IgD-negative memory B cell (primary cell): Measurements from ENCODE around the gene BRINP2. TPM values are rescaled to one million over a fixed set of nuclear protein-coding genes. Genes with fewer than 3 reads are reported as not detected.
"Not testable (repeated sequence)": the region's sequence is repeated elsewhere in the genome, so short reads cannot be mapped to it uniquely, and the experiment has no call there.

Experiments used
- H3K27ac Mint-ChIP-seq, 3 donors: one replicate each; pipeline ENCODE4 v1.8.0; 2020 to 2022; ENCODE audit warnings: mild to moderate bottlenecking in 3 of 3, mixed read lengths in 3 of 3, moderate library complexity in 1 of 3
- H3K27me3 Mint-ChIP-seq: one replicate; pipeline ENCODE4 v1.8.0; 2021; ENCODE audit warnings: mixed read lengths
- H3K36me3 Mint-ChIP-seq: one replicate; pipeline ENCODE4 v1.8.0; 2020; ENCODE audit warnings: mild to moderate bottlenecking, mixed read lengths
- H3K4me1 Mint-ChIP-seq, 3 donors: one replicate each; pipeline ENCODE4 v1.8.0; 2020 to 2022; ENCODE audit warnings: mixed read lengths in 3 of 3, mild to moderate bottlenecking in 1 of 3
- H3K4me3 Mint-ChIP-seq, 4 donors: one replicate each; pipeline ENCODE4 v1.8.0; 2020 to 2022; ENCODE audit warnings: mild to moderate bottlenecking in 4 of 4, mixed read lengths in 4 of 4, moderate library complexity in 3 of 4
- H3K9me3 Mint-ChIP-seq, 3 donors: one replicate each; pipeline ENCODE4 v1.8.0; 2020 to 2021; ENCODE audit warnings: mixed read lengths in 3 of 3, mild to moderate bottlenecking in 1 of 3
- polyA plus RNA-seq: library from polyadenylated mRNA; unstranded; fragments of 300-500 nt; fragmentation: Illumina TruSeq; gene quantifications from one replicate; pipeline ENCODE4 v1.2.3, GENCODE V29; 2021

BRINP2 gene
- polyA plus RNA-seq, 1 donor from 2014 or later, result not detected

DNA sequence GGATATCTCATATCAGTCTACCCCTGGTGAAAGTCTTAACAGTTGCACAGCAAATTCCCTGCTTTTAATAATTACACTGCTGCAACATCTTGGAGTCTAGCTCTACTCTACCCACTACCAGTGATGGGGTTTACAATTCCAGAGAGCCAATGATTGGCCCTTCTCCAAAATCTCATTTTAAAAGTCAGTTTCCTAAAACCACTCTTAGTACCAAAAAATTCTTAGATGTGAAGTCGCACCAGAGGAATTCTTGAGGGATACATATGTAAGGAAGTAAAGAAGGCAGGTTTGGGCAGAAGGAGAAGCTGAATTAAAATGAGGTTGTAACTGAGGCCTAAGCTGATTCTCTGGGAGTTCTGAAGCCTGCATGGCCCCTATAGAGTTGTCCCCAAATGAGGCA is 129.7 kb downstream of the BRINP2 start:
- Mint-ChIP-seq H3K4me1 (no peaks in the 10 kb centered on the region), H3K27me3 (peaks cover 2% of the 10 kb centered on the region), H3K36me3 (no peaks in the 10 kb centered on the region), H3K4me3 (no peak overlapping the region), H3K9me3 (peaks cover 0 to 2% (median 0%) of the 10 kb centered on the region in 3 donors), H3K27ac (no peak overlapping the region)

DNA sequence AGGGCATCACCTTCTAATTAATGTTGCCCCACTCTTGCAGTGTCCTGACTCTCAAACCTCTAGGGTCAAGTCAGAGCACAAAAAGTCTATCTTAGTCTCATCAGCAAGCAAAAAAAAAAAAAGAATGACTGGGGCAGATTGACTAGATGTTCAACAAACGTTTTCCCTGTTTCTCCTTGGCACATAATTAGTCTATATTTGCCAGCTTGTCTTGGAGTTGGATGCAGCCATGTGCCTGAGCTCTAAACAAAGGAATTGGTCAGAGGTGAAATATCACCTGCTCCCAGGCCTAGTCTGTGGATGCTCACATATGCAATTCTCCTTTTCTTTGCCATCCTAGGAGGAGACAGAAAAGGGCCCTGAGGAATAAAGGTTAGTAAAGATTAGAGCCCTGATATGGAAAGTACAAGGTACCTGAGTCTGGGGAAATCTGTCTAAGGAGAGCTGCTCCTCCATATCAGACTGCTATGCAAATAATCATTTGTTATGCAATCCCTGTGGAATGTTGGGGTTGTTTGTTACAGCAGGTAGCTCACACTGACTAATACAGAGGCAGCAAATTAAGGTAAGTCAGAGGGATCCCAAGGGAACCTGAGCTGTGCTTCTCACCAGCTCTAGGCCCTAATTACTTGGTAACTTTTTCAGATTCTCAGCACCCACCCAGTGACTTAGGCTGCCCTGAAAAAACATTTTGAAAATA is 130.8 kb downstream of the BRINP2 start:
- Mint-ChIP-seq H3K9me3 (no peaks in the 10 kb centered on the region), H3K36me3 (no peaks in the 10 kb centered on the region), H3K4me3 (no peak overlapping the region), H3K27me3 (peaks cover 5% of the 10 kb centered on the region), H3K4me1 (no peaks in the 10 kb centered on the region), H3K27ac (no peak overlapping the region)

DNA sequence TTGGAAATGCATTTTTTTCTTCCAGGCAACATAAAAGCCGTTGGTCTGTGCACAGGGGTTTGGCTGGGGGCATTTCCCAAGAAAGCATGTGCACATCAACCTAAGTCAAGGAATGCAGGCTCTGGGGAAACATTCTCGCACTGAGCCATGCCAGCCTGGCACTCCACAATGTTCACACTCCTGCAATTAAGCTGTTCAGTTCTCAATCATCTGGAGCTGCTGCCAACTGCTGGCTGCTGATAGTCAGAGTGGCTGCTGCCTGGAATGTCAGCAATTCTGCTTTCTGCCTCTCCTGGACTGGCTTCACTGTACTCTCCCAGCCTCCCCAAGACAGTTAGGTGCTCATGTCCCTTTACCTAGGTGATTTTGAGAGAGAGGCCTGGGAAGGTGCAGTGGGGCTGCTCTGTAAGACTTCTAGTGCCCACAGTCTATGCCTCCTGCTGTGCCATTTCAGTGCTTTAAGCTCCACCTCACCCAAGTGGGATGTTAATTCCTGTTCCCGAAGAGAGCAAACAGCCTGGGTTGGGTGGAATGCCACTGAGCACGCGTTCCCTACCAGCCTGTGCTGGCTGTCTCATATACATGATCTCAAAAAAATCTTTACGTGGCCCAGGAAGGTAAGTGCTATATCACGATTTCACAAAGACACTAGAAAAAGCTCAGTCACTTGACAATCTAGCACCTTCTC is 131.7 kb downstream of the BRINP2 start:
- Mint-ChIP-seq H3K27ac (no peak overlapping the region), H3K27me3 (peaks cover 5% of the 10 kb centered on the region), H3K36me3 (no peaks in the 10 kb centered on the region), H3K4me3 (no peak overlapping the region), H3K9me3 (no peaks in the 10 kb centered on the region), H3K4me1 (no peaks in the 10 kb centered on the region)

DNA sequence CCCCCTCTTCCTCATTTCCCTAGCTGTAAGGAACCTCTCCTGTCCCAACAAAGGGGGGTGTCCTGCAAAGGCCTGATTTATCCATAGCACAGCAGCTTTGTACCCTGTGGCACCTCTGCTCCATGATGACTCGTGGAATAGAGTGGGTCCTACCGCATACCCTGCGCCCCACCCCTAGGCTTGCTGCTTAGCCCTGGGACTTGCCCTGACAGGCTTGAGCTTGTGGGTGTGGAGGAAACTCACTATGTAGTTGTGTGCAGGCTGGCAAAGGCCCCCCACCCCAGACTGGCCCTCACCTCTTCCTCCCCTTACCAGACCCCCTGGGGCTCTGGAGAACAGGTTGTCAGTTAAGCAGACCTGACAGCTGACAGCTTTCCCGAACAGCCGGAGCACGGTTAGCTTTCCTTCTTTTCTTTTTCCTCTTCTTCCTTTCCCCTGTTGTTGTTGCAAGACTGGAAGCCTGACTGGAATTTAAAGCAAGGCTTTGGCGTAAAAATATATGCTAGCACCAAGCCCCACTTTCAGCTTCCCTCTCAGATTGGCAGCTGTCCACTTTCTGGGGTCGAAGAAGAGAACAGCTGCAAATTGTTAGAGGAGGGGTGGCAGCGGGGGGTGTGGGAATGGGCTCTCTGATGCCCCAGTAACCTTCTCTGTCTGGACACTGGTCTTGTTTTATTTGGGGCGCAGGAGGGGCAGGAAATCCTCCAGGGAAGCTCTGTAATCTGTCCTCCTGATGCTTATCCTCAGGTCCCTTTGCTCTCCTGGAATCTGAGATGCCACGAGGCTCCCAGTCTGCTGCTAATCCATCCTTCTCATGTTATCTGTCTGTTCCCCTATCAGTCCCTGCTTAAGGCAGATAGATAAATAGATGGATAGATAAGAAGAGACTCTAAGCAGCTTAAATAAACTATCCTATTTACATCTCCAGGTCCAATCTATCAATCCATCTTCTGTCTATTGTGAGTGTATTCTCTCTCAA is 134.6 kb downstream of the BRINP2 start:
- no peaks in the 10 kb centered on the region for H3K4me1 Mint-ChIP-seq
- H3K9me3 Mint-ChIP-seq, result no peaks in the 10 kb centered on the region
- no peak overlapping the region for H3K27ac Mint-ChIP-seq
- no peak overlapping the region for H3K4me3 Mint-ChIP-seq
- peaks cover 5% of the 10 kb centered on the region for H3K27me3 Mint-ChIP-seq
- H3K36me3 Mint-ChIP-seq, result no peaks in the 10 kb centered on the region

DNA sequence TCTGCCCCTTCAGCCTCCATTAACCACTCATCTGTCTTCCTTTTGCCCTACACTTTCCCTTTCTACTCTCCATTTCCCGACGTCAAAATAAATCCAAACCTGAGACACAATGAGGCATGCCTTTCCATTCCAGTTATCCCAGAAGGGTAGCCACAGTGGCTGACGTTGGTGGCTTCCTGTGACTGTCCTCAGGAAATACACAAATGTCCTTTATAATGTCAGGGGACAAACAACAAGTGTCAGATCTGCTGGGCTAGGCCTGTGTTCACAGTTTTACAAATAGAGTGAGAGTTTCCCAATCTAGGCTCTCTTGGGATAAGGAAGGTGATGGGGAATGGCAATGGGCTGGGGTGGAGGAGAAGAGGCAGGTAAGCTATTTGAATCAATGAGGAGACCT is 135.3 kb downstream of the BRINP2 start:
- H3K36me3 Mint-ChIP-seq, result no peaks in the 10 kb centered on the region
- no peak overlapping the region for H3K27ac Mint-ChIP-seq
- H3K9me3 Mint-ChIP-seq, result peaks cover 0 to 2% (median 0%) of the 10 kb centered on the region in 3 donors
- H3K4me3 Mint-ChIP-seq, result no peak overlapping the region
- no peaks in the 10 kb centered on the region for H3K4me1 Mint-ChIP-seq
- peaks cover 5% of the 10 kb centered on the region for H3K27me3 Mint-ChIP-seq

DNA sequence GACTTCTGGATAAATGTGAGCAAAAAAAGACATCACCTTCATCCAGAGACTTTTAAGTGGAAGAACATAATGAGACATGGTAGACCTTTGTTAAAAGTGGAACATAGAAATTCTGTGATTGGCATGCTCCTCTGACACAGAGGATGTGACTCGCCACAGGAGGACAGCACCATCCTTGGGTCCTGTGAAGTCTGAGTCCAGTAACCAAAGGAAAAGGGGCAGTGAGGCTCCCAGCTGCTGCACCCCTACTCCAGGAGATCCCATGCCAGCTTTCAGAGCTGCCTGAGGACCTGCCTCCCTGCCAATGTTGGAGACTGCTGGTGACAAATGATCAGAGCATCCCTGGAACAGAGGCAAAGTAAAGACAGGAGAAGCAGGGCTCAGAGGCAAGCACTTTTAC is 136.2 kb downstream of the BRINP2 start:
- H3K27ac Mint-ChIP-seq, result no peak overlapping the region
- H3K4me1 Mint-ChIP-seq, result no peaks in the 10 kb centered on the region
- no peak overlapping the region for H3K4me3 Mint-ChIP-seq
- no peaks in the 10 kb centered on the region for H3K36me3 Mint-ChIP-seq
- H3K27me3 Mint-ChIP-seq, result peaks cover 5% of the 10 kb centered on the region
- H3K9me3 Mint-ChIP-seq, result peaks cover 0 to 3% (median 0%) of the 10 kb centered on the region in 3 donors

DNA sequence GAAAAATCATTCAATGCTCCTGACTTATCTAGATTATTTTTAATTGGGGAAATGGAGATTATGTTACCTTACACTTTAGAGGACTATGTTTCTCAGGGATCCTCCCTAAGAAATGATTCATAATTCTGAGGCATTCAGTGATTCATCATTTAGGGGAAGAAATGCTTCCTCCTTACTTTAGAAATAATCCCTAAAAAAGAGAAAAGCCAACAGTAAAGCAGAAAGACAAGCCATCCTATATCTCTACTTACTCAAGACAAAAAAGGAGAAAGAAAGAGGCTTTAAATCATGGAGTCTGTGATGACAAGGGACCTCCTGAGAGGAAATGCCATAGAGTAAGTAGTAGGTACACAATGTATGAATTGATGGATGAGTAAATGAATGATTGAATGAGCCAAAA is 137.0 kb downstream of the BRINP2 start:
- H3K27me3 Mint-ChIP-seq, result peaks cover 5% of the 10 kb centered on the region
- no peak overlapping the region for H3K4me3 Mint-ChIP-seq
- H3K4me1 Mint-ChIP-seq, result peaks cover 0 to 1% (median 0%) of the 10 kb centered on the region in 3 donors
- H3K9me3 Mint-ChIP-seq, result peaks cover 0 to 3% (median 0%) of the 10 kb centered on the region in 3 donors
- H3K27ac Mint-ChIP-seq, result no peak overlapping the region
- no peaks in the 10 kb centered on the region for H3K36me3 Mint-ChIP-seq

DNA sequence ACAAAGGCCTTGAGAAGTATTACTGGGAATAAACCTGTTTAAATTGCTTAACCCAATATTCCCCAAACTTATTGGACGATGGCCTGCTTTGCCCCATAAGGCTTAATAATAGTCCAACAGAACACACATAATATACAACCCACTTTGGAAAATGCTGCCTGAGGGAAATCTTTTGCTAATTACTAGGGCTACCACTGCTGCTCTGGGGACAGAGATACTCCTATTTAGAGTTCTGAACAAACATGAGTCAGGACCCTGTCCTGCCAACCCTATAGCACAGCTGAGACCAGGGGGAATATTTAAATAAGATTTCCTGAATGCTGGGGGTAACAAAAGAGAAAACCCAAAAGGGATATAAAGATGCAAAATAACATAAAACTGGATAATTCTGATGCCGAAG is 139.1 kb downstream of the BRINP2 start:
- H3K27me3 Mint-ChIP-seq, result peaks cover 3% of the 10 kb centered on the region
- H3K9me3 Mint-ChIP-seq, result peaks cover 0 to 3% (median 2%) of the 10 kb centered on the region in 3 donors
- peaks cover 2 to 8% (median 5%) of the 10 kb centered on the region in 3 donors for H3K4me1 Mint-ChIP-seq
- H3K36me3 Mint-ChIP-seq, result no peaks in the 10 kb centered on the region
- H3K4me3 Mint-ChIP-seq, result no peak overlapping the region
- H3K27ac Mint-ChIP-seq, result no peak overlapping the region

DNA sequence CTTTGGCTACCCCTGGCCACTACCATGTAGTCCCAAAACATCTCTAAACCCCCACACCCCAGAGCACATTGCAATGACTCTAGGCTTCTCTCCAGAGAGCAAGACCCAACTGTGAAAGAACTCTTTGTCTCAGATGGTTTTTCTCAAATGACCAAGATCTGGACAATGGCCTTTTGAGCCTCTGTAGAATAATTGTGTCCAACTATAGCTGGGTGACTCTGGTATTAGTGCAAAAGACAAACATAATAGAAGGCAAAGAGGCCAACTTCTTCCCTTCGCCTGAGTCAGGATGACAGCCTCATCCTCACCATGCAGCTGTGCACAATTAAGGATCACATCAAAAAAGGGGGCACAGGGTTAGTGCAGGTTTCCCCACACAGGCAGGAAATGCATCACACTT is 139.6 kb downstream of the BRINP2 start:
- no peaks in the 10 kb centered on the region for H3K36me3 Mint-ChIP-seq
- no peak overlapping the region for H3K4me3 Mint-ChIP-seq
- peaks cover 2 to 8% (median 5%) of the 10 kb centered on the region in 3 donors for H3K4me1 Mint-ChIP-seq
- H3K9me3 Mint-ChIP-seq, result peaks cover 0 to 3% (median 2%) of the 10 kb centered on the region in 3 donors
- H3K27me3 Mint-ChIP-seq, result peaks cover 3% of the 10 kb centered on the region
- no peak overlapping the region for H3K27ac Mint-ChIP-seq

DNA sequence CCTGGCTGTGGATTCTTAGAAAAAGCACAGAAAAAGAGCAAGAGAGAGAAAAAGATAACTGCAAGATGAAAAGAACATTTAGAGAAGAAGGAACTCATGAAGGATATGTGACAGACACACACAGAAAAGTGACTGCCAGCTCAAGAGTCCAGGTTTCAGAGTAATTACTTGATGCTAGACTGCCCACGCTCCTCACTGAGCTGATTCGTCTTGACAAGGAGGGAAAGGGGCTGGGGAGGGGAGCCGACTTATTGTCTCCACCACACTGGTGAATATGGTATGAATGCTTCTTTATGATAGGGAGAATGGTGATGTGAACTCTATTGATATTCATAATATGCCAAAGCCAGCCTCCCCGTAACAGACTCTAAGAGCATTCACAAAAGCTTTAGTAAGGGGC is 140.4 kb downstream of the BRINP2 start:
- Mint-ChIP-seq H3K4me3 (no peak overlapping the region), H3K4me1 (peaks cover 2 to 8% (median 5%) of the 10 kb centered on the region in 3 donors), H3K27me3 (peaks cover 2% of the 10 kb centered on the region), H3K27ac (no peak overlapping the region), H3K36me3 (no peaks in the 10 kb centered on the region), H3K9me3 (peaks cover 0 to 3% (median 2%) of the 10 kb centered on the region in 3 donors)

DNA sequence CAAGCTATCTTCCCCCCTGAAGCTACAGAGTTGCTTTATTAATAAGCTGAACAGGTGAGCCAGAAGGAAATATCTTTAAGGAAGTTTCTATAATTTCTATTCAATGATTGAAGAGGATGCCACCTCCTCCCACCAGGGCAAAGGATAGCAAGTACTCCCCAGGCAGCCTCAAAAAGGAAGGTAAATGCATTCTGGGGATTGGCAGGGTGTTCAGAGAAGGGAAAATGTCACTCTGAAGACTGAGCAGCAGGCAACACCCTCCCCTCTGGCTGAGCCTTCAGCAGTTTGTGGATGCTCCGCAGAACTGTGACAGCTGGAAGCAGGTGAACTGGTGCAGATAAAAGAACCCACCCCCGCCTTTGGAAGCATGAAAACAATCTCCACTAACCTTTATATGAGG is 140.8 kb downstream of the BRINP2 start:
- Mint-ChIP-seq H3K4me3 (no peak overlapping the region), H3K36me3 (no peaks in the 10 kb centered on the region), H3K4me1 (peaks cover 2 to 8% (median 5%) of the 10 kb centered on the region in 3 donors), H3K27me3 (no peaks in the 10 kb centered on the region), H3K27ac (no peak overlapping the region), H3K9me3 (peaks cover 0 to 3% (median 2%) of the 10 kb centered on the region in 3 donors)

DNA sequence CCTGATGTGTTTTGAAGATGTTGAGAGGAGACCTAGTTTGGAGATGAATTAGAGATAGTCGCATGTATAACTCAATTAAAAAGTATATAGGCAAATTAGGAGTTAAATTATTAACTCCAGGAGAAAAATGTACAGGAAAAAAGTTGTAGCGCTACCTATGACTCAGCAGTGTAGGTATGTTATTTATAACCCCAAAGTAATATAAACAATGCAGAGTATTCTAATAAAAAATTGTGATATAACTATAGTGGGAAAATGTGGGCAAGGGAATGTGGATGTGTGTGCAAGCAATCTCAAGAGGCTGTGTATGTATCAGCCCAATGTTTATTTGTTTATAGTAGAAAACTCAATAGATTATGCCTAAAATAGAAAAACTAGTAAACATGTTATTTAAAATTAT is 144.5 kb downstream of the BRINP2 start:
- H3K4me1 Mint-ChIP-seq, result peaks cover 2 to 8% (median 5%) of the 10 kb centered on the region in 3 donors
- no peak overlapping the region for H3K4me3 Mint-ChIP-seq
- H3K9me3 Mint-ChIP-seq, result peaks cover 0 to 4% (median 4%) of the 10 kb centered on the region in 3 donors
- H3K27ac Mint-ChIP-seq, result no peak overlapping the region
- H3K27me3 Mint-ChIP-seq, result peaks cover 1% of the 10 kb centered on the region
- H3K36me3 Mint-ChIP-seq, result no peaks in the 10 kb centered on the region

DNA sequence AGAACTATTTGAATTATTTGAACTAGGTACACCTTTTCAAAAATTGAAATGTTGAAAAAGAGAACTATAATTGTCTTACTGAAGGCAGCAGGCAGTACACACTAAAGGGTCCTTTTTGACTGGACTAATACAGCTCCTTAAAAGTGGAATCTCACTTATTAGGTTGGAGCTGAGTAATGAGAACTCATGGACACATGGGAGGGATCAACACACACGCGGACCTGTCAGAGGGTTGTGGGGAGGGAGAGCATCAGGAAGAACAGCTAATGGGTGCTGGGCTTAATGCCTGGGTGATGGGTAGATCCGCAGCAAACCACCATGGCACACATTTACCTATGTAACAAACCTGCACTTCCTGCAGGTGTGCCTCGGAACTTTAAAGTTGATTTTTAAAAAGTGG is 145.0 kb downstream of the BRINP2 start:
- Mint-ChIP-seq H3K36me3 (no peaks in the 10 kb centered on the region), H3K4me3 (no peak overlapping the region), H3K9me3 (peaks cover 0 to 4% (median 4%) of the 10 kb centered on the region in 3 donors), H3K27me3 (peaks cover 1% of the 10 kb centered on the region), H3K4me1 (peaks cover 2 to 8% (median 5%) of the 10 kb centered on the region in 3 donors), H3K27ac (no peak overlapping the region)

DNA sequence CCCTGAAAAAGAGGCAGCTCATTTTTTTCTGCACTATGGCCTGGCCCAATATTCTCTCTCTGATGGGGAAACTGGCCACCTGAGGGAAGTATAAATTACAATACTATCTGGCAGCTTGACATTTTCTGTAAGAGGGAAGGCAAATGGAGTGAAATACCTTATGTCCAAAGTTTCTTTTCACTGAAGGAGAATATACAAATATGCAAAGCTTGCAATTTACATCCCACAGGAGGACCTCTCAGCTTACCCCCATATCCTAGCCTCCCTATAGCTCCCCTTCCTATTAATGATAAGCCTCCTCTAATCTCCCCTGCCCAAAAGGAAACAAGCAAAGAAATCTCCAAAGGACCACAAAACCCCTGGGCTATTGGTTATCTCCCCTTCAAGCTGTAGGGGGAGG is 150.7 kb downstream of the BRINP2 start:
- H3K27me3 Mint-ChIP-seq, H3K36me3 Mint-ChIP-seq, H3K27ac Mint-ChIP-seq, H3K4me3 Mint-ChIP-seq, H3K9me3 Mint-ChIP-seq, H3K4me1 Mint-ChIP-seq: not testable (repeated sequence)

DNA sequence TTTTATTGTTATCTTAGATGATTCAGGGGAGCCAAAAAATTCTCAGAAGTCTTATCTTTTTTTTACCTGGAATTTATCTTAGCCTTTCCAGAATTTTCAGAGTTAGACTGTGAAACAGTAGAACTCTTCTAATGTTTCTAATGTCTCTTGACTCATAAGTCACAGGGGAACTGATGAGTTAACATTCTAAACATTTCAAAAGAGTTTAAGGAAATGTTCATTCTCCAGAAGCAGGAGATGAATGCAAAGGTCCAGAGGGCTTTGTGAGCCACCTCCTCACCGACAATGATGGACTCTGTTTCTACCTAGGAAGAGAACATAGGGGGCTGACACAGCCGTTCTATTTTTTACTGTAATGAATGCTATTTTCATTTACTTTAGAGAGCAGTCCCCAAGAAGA is 157.5 kb downstream of the BRINP2 start:
- Mint-ChIP-seq H3K4me1 (no peaks in the 10 kb centered on the region), H3K27ac (no peak overlapping the region), H3K4me3 (no peak overlapping the region), H3K27me3 (peaks cover 5% of the 10 kb centered on the region), H3K9me3 (peaks cover 0 to 2% (median 0%) of the 10 kb centered on the region in 3 donors), H3K36me3 (no peaks in the 10 kb centered on the region)
